ENCODE measurements around the gene DPYSL3.
"Not testable (repeated sequence)": the region's sequence is repeated elsewhere in the genome, so short reads cannot be mapped to it uniquely, and the experiment has no call there.

Gene DPYSL3

GRCh38 chr5:147509710-147510651 lies at the start of gene DPYSL3:
Gene DPYSL3, minus strand, starts transcription at chr5:147510068. Its CDS starts 210 bp downstream, at chr5:147509858.
- DNase-seq (ENCODE audit: extremely low read depth, low read depth), result peak; percentile 56
- TF ChIP-seq CTCF (IDR thresholded peaks at IDR 0.05; ENCODE audit: low read depth, low read length), result peak; percentile 50

- DNase-seq (ENCODE audit: extremely low read depth, low read depth), result peak; percentile 52
Observed at GRCh38 chr5:147558826-147559225, 49.0 kb upstream of the DPYSL3 start.

GRCh38 chr5:147557876-147558745 lies 48.2 kb upstream of the DPYSL3 start:
- no peak for TF ChIP-seq CTCF (IDR thresholded peaks at IDR 0.05; ENCODE audit: low read depth, low read length)
- no peak for DNase-seq (ENCODE audit: extremely low read depth, low read depth)

More at GRCh38 chr5:147558826-147559225, 49.0 kb upstream of the DPYSL3 start:
- peak; percentile 80 for TF ChIP-seq CTCF (IDR thresholded peaks at IDR 0.05; ENCODE audit: low read depth, low read length)

GRCh38 chr5:147555176-147555575 lies 45.3 kb upstream of the DPYSL3 start:
- TF ChIP-seq CTCF (IDR thresholded peaks at IDR 0.05; ENCODE audit: low read depth, low read length), result no peak
- DNase-seq (ENCODE audit: extremely low read depth, low read depth), result no peak

GRCh38 chr5:147554261-147554817 lies 44.5 kb upstream of the DPYSL3 start:
- TF ChIP-seq CTCF (IDR thresholded peaks at IDR 0.05; ENCODE audit: low read depth, low read length), result no peak
- DNase-seq (ENCODE audit: extremely low read depth, low read depth), result peak; percentile 84

DNA sequence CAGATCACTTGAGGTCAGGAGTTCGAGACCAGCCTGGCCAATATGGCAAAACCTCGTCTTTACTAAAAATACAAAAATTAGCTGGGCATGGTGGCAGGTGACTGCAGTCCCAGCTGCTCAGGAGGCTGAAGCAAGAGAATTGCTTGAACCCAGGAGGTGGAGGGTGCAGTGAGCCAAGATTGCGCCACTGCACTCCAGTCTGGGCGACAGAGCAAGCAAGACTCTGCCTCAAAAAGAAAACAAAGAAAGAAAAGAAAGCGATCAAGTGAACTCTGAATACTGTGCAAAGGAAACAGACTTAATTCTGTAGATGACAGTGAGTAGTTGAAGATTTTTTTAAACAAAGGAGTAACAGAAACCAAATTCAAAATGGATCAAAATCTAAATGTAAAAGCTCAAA lies 43.9 kb upstream of the DPYSL3 start:
- not testable (repeated sequence) for DNase-seq (ENCODE audit: extremely low read depth, low read depth)

- no peak for DNase-seq (ENCODE audit: extremely low read depth, low read depth)
- TF ChIP-seq CTCF (IDR thresholded peaks at IDR 0.05; ENCODE audit: low read depth, low read length), result no peak
Observed at GRCh38 chr5:147552897-147553296, 43.0 kb upstream of the DPYSL3 start.

All from AG09319 (cell line).